ENCODE results near the gene GPBAR1.

The GPBAR1 gene, protein sequence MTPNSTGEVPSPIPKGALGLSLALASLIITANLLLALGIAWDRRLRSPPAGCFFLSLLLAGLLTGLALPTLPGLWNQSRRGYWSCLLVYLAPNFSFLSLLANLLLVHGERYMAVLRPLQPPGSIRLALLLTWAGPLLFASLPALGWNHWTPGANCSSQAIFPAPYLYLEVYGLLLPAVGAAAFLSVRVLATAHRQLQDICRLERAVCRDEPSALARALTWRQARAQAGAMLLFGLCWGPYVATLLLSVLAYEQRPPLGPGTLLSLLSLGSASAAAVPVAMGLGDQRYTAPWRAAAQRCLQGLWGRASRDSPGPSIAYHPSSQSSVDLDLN

DNA sequence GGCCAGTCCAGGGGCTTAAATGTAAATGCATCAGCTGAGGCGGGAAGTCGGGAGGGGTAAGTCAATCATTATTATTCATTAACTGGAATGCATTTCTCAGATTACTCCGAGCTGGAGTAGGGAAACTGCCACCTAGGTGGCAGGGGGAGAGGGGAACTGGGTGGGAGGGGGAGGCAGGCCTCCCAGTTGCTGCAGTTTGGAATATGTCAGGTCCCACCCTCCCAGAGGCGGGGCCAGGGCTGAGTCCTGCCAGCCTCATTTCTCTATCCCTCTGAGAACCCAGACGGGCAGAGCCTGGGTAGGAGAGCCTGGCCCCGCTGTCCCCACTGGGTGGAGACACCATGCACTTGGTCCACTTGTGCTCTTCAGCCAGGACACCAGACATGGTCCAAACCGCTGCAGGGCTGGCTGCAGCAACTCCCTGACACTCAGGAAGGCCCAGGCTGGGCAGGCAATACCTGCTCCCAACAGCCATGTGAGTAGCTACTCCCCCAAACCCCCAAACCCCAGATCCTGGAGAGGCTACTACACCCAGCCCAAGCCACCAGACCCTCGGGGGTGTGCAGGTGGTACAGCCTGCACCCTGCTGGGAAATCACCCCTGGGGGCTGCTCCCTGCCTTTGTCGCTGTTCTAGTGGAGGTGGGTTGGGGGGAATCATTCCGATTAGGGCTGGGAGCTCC lies at the start of gene GPBAR1:
Gene GPBAR1 (plus strand): TSS at position 274 of the 681 bp plus-strand sequence. CDS start 1,710 bp downstream, outside the sequence.
- DNase-seq (ENCODE audit: low spot score): no peak

DNA sequence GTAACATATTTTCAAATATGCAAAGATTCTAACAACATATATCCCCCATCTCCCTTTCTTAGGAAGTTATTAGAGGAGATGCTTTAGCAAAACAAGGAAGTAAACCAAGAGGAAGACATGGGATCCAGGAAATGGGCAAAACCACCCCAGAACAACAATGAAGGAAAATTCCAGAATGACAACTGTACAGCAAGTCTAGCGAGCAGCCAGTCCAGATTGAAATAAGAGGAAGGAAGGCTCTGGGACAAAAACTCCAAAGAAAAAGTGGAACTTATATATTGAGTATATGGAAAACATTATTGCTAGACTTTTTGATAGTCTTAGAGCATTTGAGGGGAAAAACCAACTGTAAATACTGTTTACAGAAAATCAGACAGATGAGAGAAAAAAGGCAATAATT lies 46.7 kb upstream of the GPBAR1 start:
- no peak for DNase-seq (ENCODE audit: low spot score)

GRCh38 chr2:218216336-218216673 lies 44.5 kb upstream of the GPBAR1 start:
- DNase-seq (ENCODE audit: low spot score): no peak

GRCh38 chr2:218216674-218217359 lies 44.0 kb upstream of the GPBAR1 start, which contains the start of gene ARPC2:
Gene ARPC2 (plus strand): TSS chr2:218217189. CDS start chr2:218217471, 282 bp downstream.
- peak; percentile 91 for DNase-seq (ENCODE audit: low spot score)

GRCh38 chr2:218217360-218218267 lies 43.2 kb upstream of the GPBAR1 start:
- DNase-seq (ENCODE audit: low spot score): peak; percentile 39

DNA sequence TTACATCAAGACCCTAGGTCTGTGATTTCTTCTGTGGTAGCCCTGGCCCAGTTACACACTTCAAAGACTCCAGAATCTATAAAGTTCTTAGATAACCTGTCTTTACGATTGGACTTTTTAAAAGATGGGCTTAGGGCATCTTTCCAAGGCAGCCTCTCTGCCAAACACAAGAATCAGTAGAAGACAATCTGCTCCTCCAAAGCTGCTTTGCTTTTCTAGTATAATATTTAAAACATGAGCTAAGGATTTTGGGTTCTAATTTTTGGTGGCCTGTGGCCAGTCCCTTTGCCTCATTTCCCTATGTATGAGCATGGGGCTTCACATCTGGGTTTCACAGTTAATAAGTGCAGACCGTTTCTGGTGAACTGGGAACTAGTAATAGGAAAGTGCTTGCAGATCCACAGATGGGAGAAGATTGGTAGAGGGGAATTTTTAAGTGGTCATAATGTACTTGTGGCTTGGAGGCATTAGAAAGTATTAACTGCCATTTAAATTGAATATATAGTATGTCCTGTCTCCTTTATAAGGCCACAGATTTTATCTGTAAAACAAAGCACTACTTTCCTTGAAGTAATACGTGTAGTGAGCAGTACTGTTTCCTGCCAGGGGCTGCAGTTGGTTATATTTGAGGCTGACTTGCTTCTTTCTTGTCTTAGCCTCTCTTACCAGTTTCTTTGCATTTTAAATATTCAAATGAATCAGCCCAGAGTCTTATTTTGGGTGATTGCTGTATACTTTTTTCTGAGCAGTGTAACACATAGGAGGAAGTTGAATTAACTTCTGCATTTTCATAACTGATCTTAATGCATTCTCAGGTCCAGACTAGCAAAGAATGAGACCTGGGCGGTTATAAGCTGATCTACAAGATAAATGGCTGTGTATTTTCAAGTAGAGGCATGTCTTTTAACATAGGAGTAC lies 42.3 kb upstream of the GPBAR1 start:
- no peak for DNase-seq (ENCODE audit: low spot score)

DNA sequence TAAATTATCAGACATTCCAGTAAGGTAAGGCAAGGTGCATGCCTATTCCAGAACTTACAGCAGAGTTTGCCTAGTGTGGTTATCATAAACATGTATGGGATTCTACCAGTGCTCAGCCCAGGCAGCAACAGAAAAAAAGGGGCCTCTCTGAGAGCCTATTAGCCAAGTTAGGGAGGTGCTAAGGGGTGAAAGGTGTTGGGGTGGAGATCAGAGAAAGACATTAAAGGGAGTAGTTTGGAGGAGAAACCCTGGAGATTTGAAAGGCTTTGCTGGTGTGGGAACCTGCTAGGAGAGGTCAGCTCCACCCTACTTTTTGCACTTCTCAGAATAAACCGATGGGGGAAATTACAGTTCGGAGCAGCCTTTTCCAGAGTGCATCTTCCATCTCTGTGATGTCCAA lies 40.9 kb upstream of the GPBAR1 start:
- DNase-seq (ENCODE audit: low spot score): no peak

- no peak for DNase-seq (ENCODE audit: low spot score)
Measured at GRCh38 chr2:218221000-218221399, 39.8 kb upstream of the GPBAR1 start.

DNA sequence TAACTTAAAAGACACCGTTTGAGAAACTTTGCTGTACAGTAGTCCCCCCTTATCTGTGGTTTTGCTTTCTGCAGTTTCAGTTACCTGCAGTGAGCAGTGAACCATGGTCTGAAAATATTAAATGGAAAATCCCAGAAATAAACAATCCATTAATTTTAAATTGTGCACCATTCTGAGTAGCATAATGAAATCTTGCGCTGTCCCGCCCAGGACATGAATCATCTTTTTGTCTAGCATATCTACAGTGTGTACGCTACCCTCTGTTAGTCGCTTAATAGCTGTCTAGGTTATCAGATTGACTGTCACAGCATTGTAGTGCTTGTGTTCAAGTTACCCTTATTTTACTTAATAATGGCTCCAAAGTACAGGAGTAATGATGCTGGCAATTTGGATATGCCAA lies 37.8 kb upstream of the GPBAR1 start:
- no peak for DNase-seq (ENCODE audit: low spot score)

DNA sequence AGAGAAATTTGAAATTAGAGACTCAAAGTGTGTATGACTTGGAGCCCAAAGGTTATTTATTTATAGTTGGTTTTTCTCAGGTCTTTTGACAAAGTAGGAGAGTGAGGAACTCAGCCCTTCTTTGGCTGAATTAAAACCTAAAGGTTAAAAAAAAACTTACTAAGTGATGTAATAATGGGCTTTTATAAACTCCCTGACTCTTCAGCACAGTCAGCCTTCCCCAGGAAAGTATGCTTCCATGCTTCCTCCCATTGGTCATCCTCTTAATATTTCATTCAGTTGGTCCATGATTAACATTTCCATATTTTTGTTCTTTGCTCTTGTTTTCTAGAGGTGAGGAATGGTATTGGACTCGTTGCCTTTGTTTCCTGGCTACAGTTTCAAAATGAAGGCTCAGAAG lies 36.6 kb upstream of the GPBAR1 start:
- DNase-seq (ENCODE audit: low spot score): no peak

- DNase-seq (ENCODE audit: low spot score): no peak
Measured at GRCh38 chr2:218226903-218227302, 33.9 kb upstream of the GPBAR1 start.

GRCh38 chr2:218228366-218229090 lies 32.3 kb upstream of the GPBAR1 start:
- DNase-seq (ENCODE audit: low spot score): no peak

GRCh38 chr2:218229239-218229638 lies 31.6 kb upstream of the GPBAR1 start:
- no peak for DNase-seq (ENCODE audit: low spot score)

GRCh38 chr2:218229851-218230250 lies 31.0 kb upstream of the GPBAR1 start:
- no peak for DNase-seq (ENCODE audit: low spot score)

DNA sequence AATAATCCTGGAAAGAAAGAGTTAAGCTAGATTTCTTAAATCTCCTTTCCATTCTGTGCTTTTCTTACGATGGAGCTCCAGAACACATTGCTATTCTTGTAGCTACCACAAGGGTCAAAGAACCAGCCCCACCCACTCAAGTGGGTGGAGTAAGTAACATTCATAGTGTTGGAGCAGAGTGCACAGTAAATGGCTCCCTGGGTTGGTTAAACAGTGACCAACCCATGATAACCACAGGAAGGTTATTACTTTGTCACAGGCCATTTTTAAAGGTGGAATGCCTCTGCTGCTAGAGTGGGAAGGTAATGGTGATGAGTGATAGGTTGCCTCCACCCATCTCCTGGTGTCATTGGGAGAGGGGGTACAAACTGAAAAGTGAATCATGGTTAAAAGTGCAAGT lies 29.9 kb upstream of the GPBAR1 start:
- peak; percentile 55 for DNase-seq (ENCODE audit: low spot score)

DNA sequence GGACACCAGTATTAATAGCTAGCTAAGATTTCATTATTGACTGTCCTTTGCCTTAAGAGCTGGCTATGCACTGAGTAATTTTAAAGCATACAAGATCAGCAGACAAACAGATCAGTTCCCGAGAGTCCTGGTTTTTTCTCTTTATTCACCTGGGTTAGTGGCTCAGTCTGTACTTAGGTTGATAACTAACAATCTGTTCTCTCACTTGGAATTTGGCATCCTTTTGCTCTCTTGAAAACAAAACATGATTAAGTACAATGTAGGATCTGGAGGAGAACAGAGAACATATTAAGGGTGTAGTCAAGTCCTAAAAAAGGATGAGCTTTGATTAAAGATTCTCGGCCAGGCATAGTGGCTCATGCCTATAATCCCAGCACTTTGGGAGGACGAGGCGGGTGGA lies 27.3 kb upstream of the GPBAR1 start:
- no peak for DNase-seq (ENCODE audit: low spot score)

DNA sequence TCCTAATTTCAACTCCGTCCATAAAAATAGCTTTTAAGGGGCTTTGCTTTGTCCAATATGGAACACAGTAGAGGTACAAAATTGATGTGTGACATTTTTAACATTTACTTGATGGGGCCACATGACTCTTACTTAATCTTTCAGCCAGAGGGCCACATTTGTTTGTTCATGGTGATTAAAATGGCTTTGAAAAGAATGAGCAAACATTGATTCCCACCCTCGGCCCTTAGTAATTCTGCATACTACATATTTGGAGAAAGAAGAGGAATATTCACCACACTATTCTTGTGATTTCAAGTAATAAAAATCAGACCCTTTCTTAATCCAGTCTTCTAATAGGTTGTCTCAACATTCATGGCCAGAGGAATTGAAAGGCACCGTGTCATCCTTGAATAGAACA lies 26.3 kb upstream of the GPBAR1 start:
- no peak for DNase-seq (ENCODE audit: low spot score)

GRCh38 chr2:218235017-218235416 lies 25.8 kb upstream of the GPBAR1 start:
- no peak for DNase-seq (ENCODE audit: low spot score)

GRCh38 chr2:218236829-218237228 lies 24.0 kb upstream of the GPBAR1 start:
- DNase-seq (ENCODE audit: low spot score): no peak

- no peak for DNase-seq (ENCODE audit: low spot score)
Measured at GRCh38 chr2:218238887-218239286, 21.9 kb upstream of the GPBAR1 start.
